ENCODE measurements around the gene LSAMP.

LSAMP gene

DNA sequence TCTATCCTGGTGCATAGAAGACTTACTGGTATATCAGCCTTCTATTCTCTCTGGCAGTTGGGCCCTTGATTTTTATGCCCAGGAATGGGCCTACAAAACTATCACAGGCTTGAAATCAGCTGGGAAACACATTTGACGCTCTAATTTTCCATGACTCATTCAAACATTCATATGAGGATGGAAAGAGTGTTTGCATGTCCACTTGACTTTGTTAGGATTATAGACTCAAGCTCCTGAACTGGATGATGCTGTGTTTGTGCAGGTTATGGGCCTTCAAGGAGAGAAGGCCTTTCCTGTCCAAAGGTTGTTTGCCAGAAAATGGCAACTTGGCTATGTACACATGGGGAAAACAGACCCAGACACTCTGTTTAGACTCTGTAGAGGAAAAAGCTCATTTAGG, 602.1 kb downstream of the LSAMP start:
- no peak for DNase-seq (ENCODE audit: low read depth in 2 of 2)

DNA sequence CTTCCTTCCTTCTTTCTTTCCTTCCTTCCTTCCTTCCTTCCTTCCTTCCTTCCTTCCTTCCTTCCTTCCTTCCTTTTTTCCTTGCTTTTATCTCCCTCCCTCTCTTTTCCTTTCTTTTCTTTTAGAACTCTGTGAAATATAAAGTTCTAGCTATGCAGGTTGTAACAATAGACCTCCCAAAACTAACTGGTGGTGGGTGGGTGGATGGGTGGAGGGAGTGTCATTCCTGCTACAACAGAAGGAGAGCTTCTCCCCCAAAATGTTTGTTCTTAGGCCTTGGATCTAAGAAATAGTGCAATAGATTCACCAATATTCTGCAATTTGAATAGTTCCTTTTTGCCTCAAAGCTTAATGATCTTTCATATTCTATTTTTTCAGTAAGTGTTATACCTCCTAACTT, 606.0 kb downstream of the LSAMP start:
- DNase-seq (ENCODE audit: low read depth in 2 of 2): no peak

DNA sequence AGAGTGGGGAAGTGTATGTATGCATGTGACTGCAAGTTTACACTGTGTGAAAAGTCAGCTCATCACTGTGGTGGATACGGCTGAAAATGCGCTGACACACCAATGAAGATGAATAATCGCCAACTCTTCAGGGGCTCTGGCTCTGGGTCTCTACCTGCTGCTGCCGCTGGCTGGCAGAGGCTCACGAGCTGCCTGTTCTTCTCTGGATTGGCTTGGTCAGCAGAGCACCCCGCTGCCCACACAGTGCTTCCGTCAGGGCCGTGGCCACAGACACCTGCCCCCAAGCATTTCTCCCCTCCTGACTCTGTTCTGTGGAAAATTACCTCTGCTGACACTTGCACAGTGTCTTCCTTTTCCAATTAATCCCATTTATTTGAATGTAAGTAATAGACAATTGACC, 606.5 kb downstream of the LSAMP start:
- no peak for DNase-seq (ENCODE audit: low read depth in 2 of 2)

DNA sequence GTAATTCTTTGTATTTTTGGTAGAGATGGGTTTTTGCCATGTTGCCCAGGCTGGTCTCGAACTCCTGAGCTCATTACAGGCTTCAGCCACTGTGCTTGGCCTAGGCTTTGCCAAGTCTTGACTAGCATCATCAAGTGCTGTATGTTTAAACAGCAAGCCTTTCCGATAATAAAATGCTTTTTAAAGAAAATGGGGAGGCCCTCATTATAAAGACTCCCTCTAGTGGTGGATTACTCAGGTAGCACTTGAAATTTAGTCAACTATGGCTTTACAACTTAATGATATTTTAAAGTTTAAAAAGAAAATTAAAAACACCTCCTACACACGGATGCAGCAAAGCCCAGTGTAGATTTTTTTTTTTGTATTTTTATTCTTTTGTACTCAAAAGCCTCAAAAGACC, 608.3 kb downstream of the LSAMP start:
- DNase-seq (ENCODE audit: low read depth in 2 of 2): no peak

DNA sequence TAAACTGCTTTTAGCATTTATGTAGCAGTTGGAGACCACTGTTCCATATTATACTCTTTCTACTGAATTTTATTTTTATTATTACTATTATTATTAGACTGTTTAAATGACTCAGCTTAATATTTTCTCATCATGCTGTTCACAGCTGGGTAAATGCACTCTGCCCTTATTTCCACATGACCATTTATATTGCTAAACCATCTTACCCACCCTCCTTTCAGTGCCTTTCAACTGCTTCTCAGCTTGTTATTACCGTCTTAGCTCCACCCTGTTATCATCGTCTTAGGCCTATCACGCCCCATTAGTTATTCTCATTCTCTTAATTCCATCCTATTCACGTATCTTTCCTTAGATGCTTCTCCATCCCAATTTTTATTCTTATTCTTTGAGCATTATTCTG, 609.3 kb downstream of the LSAMP start:
- no peak for DNase-seq (ENCODE audit: low read depth in 2 of 2)

DNA sequence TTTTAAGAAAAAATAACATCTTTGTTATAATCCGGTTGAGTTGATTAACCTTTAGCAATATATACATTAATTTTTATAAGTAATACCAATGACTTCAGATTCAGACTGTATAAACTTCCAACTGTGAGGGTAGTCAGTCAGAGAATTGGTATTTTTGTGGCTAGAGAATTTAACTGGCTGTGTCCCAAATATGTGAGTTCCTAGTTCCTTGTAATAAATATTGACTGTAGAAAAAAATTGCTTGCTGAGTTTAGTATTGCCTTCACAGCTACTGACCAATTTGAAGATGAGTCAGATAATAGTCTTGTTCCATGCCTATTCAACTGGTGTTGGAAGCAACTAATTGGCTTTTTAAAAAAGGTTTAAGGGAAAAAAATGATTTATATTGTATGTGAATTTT, 611.2 kb downstream of the LSAMP start:
- no peak for DNase-seq (ENCODE audit: low read depth in 2 of 2)

DNA sequence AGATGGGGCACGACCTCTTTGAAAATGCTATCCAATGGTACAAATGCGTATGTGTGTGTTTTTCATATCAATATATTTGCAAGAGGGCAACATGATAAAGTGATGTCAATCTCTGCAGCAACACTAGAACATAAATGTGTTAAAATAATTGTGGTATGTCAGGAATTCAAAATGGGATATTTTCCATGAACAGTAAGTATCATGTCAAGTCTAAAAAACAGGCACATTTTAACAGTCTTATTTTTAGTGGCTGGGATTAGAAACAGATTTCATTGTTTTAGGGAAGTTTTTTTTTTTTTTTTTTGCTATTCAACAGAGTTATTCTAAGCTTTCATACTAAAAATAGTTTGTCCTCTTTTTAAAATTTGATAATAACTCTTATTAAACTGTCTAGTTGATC, 612.2 kb downstream of the LSAMP start:
- DNase-seq (ENCODE audit: low read depth in 2 of 2): no peak

DNA sequence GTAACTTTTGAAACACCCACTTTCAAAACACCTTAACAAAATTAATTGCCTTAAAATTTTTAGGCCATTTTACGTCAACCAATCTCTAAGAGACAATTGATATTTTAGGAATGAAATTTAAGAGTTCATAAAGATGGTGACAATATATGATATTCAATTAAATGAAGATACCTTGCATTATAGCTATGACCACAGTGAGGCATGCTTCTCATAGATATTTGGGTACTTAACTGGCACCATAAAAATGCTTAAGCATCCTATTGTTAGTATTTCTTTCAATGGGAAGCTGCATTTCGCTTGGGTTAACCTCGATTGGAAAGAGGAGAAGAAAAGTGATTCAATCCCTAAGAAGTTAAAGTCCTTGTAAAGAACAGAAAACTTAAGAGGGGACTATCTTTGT, 613.0 kb downstream of the LSAMP start:
- DNase-seq (ENCODE audit: low read depth in 2 of 2): no peak

DNA sequence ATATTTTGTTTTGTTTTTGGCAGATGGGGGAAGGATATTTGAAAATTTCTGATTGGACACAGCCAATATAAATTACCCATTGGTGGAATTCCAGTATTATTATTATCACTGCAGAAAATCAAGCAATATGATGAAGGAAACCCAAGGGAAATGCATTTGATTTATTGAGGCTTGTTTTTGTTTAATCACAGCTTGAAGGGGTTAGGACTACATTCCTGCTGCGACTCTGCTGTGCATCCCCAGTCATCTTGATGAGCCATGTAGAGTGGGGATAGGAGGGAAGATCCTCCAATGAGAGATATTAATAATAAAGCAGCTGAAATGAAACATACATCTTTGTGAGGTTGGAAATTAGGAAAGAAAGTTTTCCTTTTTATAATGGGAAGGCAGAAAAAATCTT, 613.4 kb downstream of the LSAMP start:
- DNase-seq (ENCODE audit: low read depth in 2 of 2): no peak

DNA sequence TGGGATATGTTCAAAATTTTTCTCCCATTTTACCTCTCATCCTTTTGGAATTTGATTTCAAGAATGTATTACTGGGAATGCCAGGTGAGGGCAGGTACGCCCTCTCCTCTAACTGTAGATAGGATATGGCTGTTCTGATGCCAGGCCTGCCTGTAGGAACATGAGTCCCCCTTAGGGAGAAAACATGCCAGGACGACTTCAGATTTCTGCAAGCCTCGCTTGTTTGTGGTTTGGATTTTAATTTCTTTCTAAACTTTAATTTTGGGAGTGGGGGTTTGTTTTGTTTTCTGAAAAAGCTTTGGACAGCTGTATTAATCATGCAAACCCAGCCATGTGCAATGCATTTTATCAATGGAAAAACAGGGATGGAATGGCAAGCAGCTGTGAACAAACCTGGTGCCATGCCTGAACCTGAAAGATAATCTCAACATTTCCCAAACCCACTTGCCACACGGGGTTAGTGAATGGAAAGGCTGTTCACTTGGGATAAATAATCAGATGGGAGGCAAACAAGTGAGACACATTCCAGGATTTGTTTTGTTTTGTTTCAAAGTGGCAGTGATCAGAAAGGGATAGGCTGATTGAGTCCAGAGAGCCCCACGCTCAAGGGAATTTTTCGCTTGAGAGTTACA, 614.4 kb downstream of the LSAMP start:
- DNase-seq (ENCODE audit: low read depth in 2 of 2): no peak

DNA sequence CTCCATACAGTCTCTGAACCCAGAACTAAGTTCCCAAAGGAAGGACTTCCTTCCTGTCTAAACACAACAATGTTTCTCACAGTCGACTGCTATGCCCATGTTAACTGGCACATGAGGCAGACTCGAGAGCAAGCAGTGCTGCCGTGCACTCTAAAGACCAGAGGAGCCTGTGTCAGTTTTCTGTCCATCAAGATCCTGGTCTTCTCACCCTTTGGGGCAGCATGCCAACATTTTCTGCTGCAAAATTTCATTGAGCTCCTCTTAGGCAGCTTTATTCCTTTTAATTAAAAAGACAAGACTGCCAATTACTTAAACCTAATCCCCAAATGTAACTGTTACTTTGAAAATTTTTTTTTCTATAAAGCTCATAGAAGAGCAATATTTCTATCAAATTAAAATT, 616.9 kb downstream of the LSAMP start:
- no peak for DNase-seq (ENCODE audit: low read depth in 2 of 2)

DNA sequence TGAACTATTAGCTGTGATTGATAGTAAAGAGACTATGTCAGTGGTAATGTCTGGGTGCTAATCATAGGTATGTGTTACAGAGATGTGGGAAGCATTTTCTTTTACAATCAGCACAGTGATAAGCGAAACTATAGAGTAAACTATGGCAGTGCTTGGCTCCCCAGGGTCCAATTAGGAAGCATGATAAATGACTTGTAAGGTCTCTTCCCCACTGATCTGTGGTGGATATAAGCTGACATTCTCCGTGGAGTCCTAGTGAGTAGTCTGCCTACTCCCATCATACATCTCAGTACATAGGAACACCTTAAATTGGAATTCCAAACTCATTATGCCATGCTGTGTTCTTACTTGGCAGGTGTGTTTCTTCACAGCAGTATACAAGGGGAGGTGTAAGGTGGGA, 617.8 kb downstream of the LSAMP start:
- no peak for DNase-seq (ENCODE audit: low read depth in 2 of 2)

DNA sequence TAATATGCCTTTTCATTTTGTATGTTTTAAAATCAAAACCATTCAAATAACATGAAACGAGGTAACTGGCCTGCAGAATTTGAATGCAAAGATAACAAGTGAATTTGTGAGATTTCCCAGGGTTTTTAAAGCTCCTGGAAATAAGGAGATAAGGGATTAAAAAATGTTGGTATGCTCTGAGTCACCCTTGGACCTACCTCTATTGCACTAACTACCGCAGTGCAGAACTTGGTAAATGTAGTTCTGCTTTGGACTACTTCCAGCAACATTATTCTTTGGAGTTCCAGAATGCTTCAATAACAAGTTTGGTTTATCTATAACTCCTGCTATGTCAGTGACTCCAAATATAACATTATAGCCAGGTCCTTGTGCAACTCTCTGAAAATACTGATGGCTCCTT, 620.2 kb downstream of the LSAMP start:
- DNase-seq (ENCODE audit: low read depth in 2 of 2): no peak

DNA sequence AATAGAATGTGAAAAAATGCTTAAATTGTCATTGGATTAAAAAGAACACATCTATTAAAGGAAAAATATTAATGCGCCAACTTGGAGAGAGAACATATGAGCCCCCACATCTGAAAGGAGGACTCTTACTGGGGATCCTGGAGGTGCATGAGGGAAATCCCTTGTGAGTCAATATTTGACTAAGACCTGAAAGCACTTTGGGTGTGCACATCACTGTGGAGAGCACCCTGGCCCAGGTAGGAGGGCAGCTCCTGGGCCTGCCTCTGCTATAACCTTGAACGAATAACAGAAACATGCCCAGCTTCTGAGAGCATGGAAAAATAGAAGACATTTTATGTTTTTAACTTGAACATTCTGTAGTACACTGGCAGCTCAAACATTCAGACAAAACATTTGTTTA, 622.2 kb downstream of the LSAMP start:
- no peak for DNase-seq (ENCODE audit: low read depth in 2 of 2)

DNA sequence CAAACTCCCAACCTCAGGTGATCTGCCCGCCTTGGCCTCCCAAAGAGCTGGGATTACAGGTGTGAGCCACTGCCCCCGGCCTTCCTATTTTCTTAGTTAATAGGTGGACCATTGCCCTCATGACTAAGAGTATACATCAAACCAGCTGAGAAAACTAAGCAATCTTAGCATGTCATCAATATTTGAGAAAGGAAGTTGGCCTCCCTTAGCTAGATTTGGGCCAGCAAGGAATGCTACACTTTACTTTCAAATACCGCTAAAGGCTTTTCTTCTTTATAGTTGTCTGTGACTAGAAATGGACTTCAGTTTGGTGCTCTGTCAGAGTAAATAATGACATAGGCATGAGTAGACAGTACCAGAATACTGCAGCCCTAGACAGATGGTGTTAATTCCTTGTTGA, 622.7 kb downstream of the LSAMP start:
- DNase-seq (ENCODE audit: low read depth in 2 of 2): no peak

DNA sequence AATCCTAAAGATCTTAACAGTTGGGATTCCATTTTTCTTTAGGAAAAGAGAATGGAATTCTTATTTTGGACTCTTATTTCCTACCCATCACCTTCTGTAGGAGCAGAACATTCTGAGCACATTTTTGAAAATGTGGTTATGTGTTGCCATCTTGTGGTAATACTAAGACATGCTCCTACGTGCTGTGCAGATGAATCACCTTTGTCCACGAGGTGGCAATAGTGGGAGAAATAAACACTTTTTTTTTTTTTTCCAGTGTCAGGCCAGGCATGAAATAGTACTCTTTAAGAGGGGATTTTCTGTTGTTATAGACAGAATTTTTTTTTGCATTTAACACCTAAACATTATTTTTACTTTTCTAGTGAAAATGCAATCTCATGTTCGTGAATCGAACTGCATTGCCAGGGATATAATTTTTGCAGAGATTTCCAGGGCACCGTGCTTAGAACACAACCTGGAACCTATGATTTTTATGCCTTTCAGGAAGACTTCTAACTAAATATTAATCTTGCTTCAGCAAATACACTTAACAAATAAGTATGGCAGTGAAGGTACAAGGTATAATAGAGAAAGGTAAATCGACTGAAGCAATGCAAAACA, 625.4 kb downstream of the LSAMP start:
- DNase-seq (ENCODE audit: low read depth in 2 of 2): peak; percentile 8 to 9

DNA sequence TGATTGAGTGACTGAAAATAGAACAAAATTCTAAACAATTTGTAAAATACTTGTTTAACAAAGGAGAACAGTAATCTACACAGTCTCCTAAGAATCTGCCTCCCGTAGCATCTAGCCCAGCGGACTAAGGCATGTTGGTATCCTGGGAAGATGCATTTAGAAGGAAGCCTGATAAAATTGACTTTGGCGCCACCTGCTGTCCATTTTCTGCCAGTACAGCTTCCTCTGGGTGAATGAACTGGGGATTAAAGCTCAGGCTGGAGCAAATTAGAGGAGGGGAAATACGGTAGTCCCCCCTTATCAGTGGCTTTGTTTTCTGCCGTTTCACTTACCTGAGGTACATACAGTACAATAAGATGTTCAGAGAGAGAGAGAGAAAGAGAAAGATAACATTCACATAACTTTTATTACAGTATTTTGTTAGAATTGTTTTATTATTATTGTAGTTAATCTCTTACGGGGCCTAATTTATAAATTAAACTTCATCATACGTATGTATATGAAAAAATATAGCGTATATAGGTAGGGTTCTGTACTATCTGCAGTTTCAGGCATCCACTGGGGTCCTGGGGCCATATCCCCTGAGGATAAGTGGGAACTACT, 630.4 kb downstream of the LSAMP start:
- DNase-seq (ENCODE audit: low read depth in 2 of 2): peak; percentile 48 to 53

DNA sequence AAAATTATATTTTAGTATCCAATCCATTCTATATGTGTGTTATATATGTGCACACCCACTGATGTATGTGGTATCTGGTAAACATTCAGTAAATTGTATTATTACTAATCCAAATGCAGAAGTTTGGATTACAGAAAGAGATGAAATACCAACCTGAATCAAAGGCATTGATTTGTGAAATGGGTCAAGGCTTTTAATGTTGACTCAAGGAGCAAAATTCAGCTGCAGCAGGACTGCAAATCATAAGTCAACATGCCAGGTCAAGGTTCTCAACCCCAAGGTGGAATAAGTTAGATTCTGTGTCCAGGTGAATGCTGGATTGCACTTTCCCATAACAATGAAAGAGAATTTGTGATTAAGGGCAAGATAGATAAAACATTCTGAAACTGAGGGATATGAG, 631.3 kb downstream of the LSAMP start:
- no peak for DNase-seq (ENCODE audit: low read depth in 2 of 2)

DNA sequence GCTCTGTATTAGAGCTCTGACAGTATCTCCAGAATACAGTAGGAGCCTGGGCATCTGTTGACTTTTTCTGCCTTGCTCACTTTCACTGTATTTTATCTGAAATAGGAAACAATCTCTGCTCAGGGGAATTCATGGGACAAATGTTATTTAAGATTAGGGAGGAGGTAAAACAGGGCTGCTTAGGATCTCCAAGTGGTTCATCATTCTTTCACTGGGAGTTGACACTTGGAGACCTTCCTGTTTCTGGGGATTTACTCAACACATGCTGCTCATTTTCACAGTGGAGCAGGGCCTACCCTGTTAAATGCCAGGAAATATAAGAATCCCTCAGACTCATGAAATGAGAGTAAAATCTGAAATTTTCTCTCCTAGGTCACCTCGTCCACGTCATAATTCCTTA, 636.5 kb downstream of the LSAMP start:
- DNase-seq (ENCODE audit: low read depth in 2 of 2): no peak

DNA sequence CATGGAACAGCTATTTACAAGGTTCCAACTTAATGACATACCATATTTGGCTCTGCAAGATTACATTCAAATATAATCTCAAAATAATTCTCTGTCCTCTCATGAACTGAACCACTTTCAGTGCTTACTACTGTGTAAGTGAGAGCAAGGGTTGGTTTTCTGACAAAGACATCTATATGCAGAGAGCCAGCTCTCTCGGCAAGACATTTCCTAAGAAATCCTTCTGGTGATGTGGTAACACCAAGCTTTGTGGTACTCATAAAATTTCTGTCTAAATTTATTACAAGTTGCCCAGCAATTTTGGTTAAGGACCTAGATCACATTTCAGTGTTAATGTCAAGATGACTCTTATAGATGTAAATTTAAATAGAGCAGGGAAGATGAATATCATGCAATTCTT, 637.0 kb downstream of the LSAMP start:
- no peak for DNase-seq (ENCODE audit: low read depth in 2 of 2)

DNA sequence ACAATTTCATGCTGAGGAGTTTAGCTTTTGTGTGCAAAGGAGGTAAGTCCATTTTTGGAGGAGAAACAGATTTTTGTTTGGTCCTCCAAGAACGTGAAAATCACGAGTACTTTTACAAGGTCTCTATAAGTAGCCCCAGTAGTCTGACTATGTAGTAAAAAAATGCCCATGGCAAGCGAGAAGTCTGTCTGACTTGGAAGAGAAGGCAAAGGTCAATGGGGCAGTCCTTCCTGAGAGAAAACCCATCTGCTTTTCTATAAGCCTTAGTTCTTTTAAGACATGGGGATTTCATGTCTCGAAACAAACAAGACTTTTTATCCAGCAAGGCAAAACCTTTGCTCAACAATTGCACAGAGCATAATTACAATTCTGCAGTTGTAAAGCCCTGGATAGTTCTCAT, 638.8 kb downstream of the LSAMP start:
- DNase-seq (ENCODE audit: low read depth in 2 of 2): no peak

DNA sequence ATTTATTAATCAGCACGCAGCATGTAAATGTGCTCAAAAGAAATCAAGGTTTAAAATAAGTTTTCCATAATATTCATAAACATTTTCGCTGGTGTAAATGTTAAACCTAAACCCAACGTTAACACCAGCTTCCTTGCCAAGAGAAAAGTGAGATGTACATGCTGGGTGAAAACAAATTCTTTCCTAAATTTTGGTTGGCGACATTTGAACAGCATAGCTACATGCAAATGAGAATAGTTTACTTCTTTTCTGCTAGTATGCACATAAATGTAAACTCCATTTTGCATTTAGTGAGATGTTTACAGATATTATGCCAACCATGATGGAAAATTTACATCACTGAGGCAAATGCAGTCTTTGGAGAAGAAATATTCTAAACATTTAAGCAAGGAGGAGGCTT, 639.8 kb downstream of the LSAMP start:
- no peak for DNase-seq (ENCODE audit: low read depth in 2 of 2)

DNA sequence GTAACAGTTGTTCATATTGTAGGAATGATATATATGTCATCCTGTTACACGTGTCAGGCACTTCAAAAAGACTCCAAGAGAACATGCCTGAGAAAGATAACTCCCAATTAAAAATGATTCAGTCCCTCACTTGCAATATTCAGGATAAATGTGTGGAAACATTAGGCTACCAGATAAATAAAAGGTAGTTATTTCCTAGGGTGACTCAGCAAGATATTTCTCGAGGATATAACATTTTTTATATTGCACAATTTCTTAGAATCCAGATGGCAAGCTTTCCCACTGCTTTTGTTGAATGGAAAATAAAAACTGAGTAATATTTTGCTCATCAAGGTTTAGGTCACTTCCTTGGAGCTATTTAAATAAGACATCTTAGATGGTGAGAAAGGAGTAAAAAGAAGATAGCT, 640.6 kb downstream of the LSAMP start:
- DNase-seq (ENCODE audit: low read depth in 2 of 2): no peak

DNA sequence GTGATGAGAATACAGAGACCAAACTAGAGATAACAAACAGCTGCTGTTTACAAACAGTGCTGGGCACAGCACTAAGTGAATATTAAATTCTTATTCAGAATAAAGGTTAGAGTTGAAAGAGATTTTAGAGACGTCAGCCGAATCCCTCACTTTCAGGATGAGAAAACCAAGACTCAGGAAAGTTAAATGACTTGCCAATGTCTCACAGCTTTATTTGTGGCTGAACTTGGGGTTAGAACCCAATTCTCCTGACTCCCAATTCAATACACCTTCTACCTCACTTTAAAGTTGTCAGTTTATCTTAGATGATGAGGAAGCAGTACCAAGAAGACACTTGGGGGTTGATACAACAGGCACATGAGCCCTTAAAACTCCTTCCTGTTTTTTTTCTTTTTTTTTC, 641.1 kb downstream of the LSAMP start:
- no peak for DNase-seq (ENCODE audit: low read depth in 2 of 2)
